Liver (tissue), 9 donors: ENCODE measurements around the gene FARSB. TPM values are rescaled to one million over a fixed set of nuclear protein-coding genes. Genes with fewer than 3 reads are reported as not detected.

Experiments
- DNase-seq: peaks from one replicate; pipeline ENCODE4 v3.0.0-alpha.2; 2017; ENCODE audit warnings: low spot score
- H3K27ac ChIP-seq, 2 donors: one replicate each; pipeline ENCODE4 v1.7.0; 2013; ENCODE audit warnings: inconsistent platforms in 2 of 2, low read length in 2 of 2, control low read depth in 1 of 2, low read depth in 1 of 2, mild to moderate bottlenecking in 1 of 2
- H3K27me3 ChIP-seq, 4 donors: one replicate each; pipeline versions ENCODE4 v1.6.1 to v1.7.0; 2013; ENCODE audit warnings: low read length in 3 of 4, inconsistent platforms in 1 of 4, mild to moderate bottlenecking in 1 of 4, moderate library complexity in 1 of 4; ENCODE audit not compliant: control insufficient read depth in 4 of 4, insufficient read depth in 4 of 4
- H3K36me3 ChIP-seq, 4 donors: one replicate each; pipeline versions ENCODE4 v1.6.1 to v1.7.0; 2013; ENCODE audit warnings: low read length in 3 of 4, mild to moderate bottlenecking in 3 of 4, low read depth in 1 of 4, moderate library complexity in 1 of 4; ENCODE audit not compliant: control insufficient read depth in 4 of 4, insufficient read depth in 3 of 4
- H3K4me1 ChIP-seq, 4 donors: one replicate each; pipeline versions ENCODE4 v1.6.1 to v1.7.0; 2013; ENCODE audit warnings: low read length in 3 of 4, mild to moderate bottlenecking in 3 of 4, moderate library complexity in 1 of 4; ENCODE audit not compliant: control insufficient read depth in 4 of 4, insufficient read depth in 4 of 4
- H3K4me3 ChIP-seq, 3 donors: one replicate each; pipeline versions ENCODE4 v1.6.1 to v1.7.0; 2013; ENCODE audit warnings: low read length in 3 of 3, control low read depth in 1 of 3, low read depth in 1 of 3, mild to moderate bottlenecking in 1 of 3
- H3K9ac ChIP-seq, 2 donors: one replicate each; pipeline ENCODE4 v1.7.0; 2013; ENCODE audit warnings: low read length in 2 of 2, mild to moderate bottlenecking in 2 of 2, moderate library complexity in 2 of 2, control low read depth in 1 of 2, low read depth in 1 of 2
- H3K9me3 ChIP-seq, 4 donors: one replicate each; pipeline versions ENCODE4 v1.6.1 to v1.7.0; 2013; ENCODE audit warnings: low read length in 3 of 4; ENCODE audit not compliant: control insufficient read depth in 4 of 4
- EGR1 ChIP-seq, 2 donors: IDR thresholded peaks; 2 replicates each; pipeline ENCODE4 v1.6.1; 2016 to 2018; ENCODE audit warnings: antibody characterized with exemption in 2 of 2, low read depth in 2 of 2
- FOXA1 ChIP-seq: IDR thresholded peaks from 2 replicates; pipeline ENCODE4 v1.6.1; 2016; ENCODE audit warnings: antibody characterized with exemption
- FOXA2 ChIP-seq: IDR thresholded peaks from 2 replicates; pipeline ENCODE4 v1.6.1; 2016; ENCODE audit warnings: antibody characterized with exemption
- GABPA ChIP-seq, 2 donors: IDR thresholded peaks in 1 of 2; conservative IDR thresholded peaks in 1 of 2; 2 replicates each; pipeline ENCODE4 v1.6.1; 2016; ENCODE audit warnings: antibody characterized with exemption in 2 of 2, mild to moderate bottlenecking in 1 of 2, moderate library complexity in 1 of 2
- HNF4A ChIP-seq, 2 donors: conservative IDR thresholded peaks; 2 replicates each; pipeline ENCODE4 v1.6.1; 2016; ENCODE audit warnings: antibody characterized with exemption in 2 of 2, mild to moderate bottlenecking in 2 of 2
- HNF4G ChIP-seq: IDR thresholded peaks from 2 replicates; pipeline ENCODE4 v1.6.1; 2016; ENCODE audit warnings: antibody characterized with exemption
- JUND ChIP-seq, 2 donors: IDR thresholded peaks; 2 replicates each; pipeline ENCODE4 v1.6.1; 2016; ENCODE audit warnings: antibody characterized with exemption in 2 of 2
- MAX ChIP-seq: IDR thresholded peaks from 2 replicates; pipeline ENCODE4 v1.6.1; 2016; ENCODE audit warnings: antibody characterized with exemption
- NR2F2 ChIP-seq: IDR thresholded peaks from 2 replicates; pipeline ENCODE4 v1.6.1; 2016; ENCODE audit warnings: antibody characterized with exemption
- RAD21 ChIP-seq, 2 donors: IDR thresholded peaks; 2 replicates each; pipeline ENCODE4 v1.6.1; 2016; ENCODE audit warnings: antibody characterized with exemption in 2 of 2, mild to moderate bottlenecking in 2 of 2
- RXRA ChIP-seq, 2 donors: IDR thresholded peaks; 2 replicates each; pipeline ENCODE4 v1.6.1; 2017 to 2018; ENCODE audit warnings: antibody characterized with exemption in 2 of 2, mild to moderate bottlenecking in 1 of 2
- SP1 ChIP-seq: IDR thresholded peaks from 2 replicates; pipeline ENCODE4 v1.6.1; 2018; ENCODE audit warnings: antibody characterized with exemption, mild to moderate bottlenecking
- TAF1 ChIP-seq: conservative IDR thresholded peaks from 2 replicates; pipeline ENCODE4 v1.6.1; 2016; ENCODE audit warnings: antibody characterized with exemption, mild to moderate bottlenecking
- YY1 ChIP-seq: IDR thresholded peaks from 2 replicates; pipeline ENCODE4 v1.6.1; 2016; ENCODE audit warnings: antibody characterized with exemption, mild to moderate bottlenecking
- ZBTB33 ChIP-seq: IDR thresholded peaks from 2 replicates; pipeline ENCODE4 v1.6.1; 2016; ENCODE audit warnings: antibody characterized with exemption
- WGBS: extraction: QIAGEN DNeasy Blood & Tissue Kit; methylation state at CpG from one replicate; pipeline ENCODE4 v1.1.7; 2013; 5-methylcytosine and 5-hydroxymethylcytosine counted together
- polyA plus RNA-seq, 2 donors: library from polyadenylated mRNA; stranded (reverse) in 1 of 2; unstranded in 1 of 2; fragments of 200-250 nt in 1 of 2; fragments of >200 nt in 1 of 2; fragmentation: Nextera tagmentation in 1 of 2; extraction: Ambion mirVana in 1 of 2; gene quantifications; one replicate each; pipeline versions ENCODE4 v1.2.1 to v1.2.3, GENCODE V29; 2013 to 2015
- total RNA-seq, 2 donors: library from RNA; depleted of rRNA; stranded (reverse); fragments of >200 nt; gene quantifications; one replicate each; pipeline ENCODE4 v1.2.3, GENCODE V29; 2014
- TF ChIP-seq, protein P1 (sequence below): IDR thresholded peaks from 2 replicates; pipeline ENCODE4 v1.6.1; 2016; ENCODE audit warnings: antibody characterized with exemption
- TF ChIP-seq, protein P2 (sequence below): IDR thresholded peaks from 2 replicates; pipeline ENCODE4 v1.6.1; 2016; ENCODE audit warnings: antibody characterized with exemption, mild to moderate bottlenecking
- donor health status: healthy.
- donor health status: healthy.
- donor health status: healthy.
- donor health status: healthy.
- donor health status: healthy.

The FARSB gene
- total and polyA plus RNA-seq, 4 donors, result 5.5 to 9.7 (median 8.9) TPM

DNA sequence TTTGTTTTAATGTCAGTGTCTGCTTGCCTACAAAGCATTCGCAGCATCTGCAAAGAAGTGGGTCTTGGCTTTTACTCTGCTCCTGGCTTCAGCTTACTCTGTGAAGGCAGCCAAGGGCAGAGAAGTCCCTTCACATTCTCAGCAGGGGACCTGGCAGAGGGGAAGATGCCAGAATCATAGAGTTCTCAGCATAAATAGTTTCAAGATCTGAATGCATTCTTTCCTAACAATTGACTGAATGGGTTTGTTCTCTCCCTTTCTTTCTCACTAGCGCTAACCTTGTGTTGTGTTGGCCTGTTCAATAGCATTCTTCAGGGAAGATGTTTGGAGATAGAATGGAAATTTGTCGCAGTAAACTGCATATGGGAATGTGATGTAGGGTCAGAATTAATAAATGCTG lies 106.9 kb downstream of the FARSB start:
- DNase-seq, result no peak
- H3K9ac ChIP-seq, result no peak overlapping the region
- WGBS, result 83% methylated on average over 3 of the region's 3 CpGs

GRCh38 chr2:222547083-222547482 lies 108.8 kb downstream of the FARSB start:
- WGBS, result 83% methylated on average over 5 of the region's 5 CpGs
- Histone ChIP-seq H3K27me3 (peaks cover 0 to 4% (median 0%) of the 10 kb centered on the region in 4 donors), H3K4me1 (no peaks in the 10 kb centered on the region), H3K27ac (no peak overlapping the region), H3K4me3 (no peak overlapping the region), H3K9ac (no peak overlapping the region), H3K36me3 (no peaks in the 10 kb centered on the region), H3K9me3 (no peaks in the 10 kb centered on the region)
- no peak for DNase-seq
- TF ChIP-seq ZBTB33 (no peak), SP1 (no peak), RXRA (IDR thresholded peaks at IDR 0.05) (no peak), NR2F2 (no peak), RAD21 (IDR thresholded peaks at IDR 0.05) (no peak), FOXA1 (no peak), JUND (IDR thresholded peaks at IDR 0.05) (no peak), YY1 (no peak), MAX (no peak), HNF4G (no peak), EGR1 (IDR thresholded peaks at IDR 0.05; ENCODE audit: low read depth in 2 of 2) (no peak), TAF1 (no peak), GABPA (IDR thresholded peaks at IDR 0.05 in 1 of 2, conservative IDR thresholded peaks at IDR 0.05 in 1 of 2) (no peak), FOXA2 (no peak)
- TF ChIP-seq, protein P1, sequence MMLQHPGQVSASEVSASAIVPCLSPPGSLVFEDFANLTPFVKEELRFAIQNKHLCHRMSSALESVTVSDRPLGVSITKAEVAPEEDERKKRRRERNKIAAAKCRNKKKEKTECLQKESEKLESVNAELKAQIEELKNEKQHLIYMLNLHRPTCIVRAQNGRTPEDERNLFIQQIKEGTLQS, result no peak

More for the DNA sequence above, 106.9 kb downstream of the FARSB start:
- Histone ChIP-seq H3K27ac (no peak overlapping the region), H3K36me3 (no peaks in the 10 kb centered on the region), H3K27me3 (peaks cover 0 to 2% (median 0%) of the 10 kb centered on the region in 4 donors), H3K4me3 (no peak overlapping the region), H3K9me3 (no peaks in the 10 kb centered on the region), H3K4me1 (no peaks in the 10 kb centered on the region)
- no peak for TF ChIP-seq EGR1 (IDR thresholded peaks at IDR 0.05; ENCODE audit: low read depth in 2 of 2)
- no peak for TF ChIP-seq HNF4A (conservative IDR thresholded peaks at IDR 0.05)
- no peak for TF ChIP-seq RXRA (IDR thresholded peaks at IDR 0.05)
- TF ChIP-seq HNF4G, result no peak
- TF ChIP-seq, protein P2, sequence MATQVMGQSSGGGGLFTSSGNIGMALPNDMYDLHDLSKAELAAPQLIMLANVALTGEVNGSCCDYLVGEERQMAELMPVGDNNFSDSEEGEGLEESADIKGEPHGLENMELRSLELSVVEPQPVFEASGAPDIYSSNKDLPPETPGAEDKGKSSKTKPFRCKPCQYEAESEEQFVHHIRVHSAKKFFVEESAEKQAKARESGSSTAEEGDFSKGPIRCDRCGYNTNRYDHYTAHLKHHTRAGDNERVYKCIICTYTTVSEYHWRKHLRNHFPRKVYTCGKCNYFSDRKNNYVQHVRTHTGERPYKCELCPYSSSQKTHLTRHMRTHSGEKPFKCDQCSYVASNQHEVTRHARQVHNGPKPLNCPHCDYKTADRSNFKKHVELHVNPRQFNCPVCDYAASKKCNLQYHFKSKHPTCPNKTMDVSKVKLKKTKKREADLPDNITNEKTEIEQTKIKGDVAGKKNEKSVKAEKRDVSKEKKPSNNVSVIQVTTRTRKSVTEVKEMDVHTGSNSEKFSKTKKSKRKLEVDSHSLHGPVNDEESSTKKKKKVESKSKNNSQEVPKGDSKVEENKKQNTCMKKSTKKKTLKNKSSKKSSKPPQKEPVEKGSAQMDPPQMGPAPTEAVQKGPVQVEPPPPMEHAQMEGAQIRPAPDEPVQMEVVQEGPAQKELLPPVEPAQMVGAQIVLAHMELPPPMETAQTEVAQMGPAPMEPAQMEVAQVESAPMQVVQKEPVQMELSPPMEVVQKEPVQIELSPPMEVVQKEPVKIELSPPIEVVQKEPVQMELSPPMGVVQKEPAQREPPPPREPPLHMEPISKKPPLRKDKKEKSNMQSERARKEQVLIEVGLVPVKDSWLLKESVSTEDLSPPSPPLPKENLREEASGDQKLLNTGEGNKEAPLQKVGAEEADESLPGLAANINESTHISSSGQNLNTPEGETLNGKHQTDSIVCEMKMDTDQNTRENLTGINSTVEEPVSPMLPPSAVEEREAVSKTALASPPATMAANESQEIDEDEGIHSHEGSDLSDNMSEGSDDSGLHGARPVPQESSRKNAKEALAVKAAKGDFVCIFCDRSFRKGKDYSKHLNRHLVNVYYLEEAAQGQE, result no peak
- no peak for TF ChIP-seq TAF1
- no peak for TF ChIP-seq FOXA2
- TF ChIP-seq ZBTB33, result no peak
- no peak for TF ChIP-seq FOXA1
